NCI-H446 treated with DMSO at 0.1 percent for 48 hours (cell line): Measurements from ENCODE around the gene PDE10A.
"Not testable (repeated sequence)": the region's sequence is repeated elsewhere in the genome, so short reads cannot be mapped to it uniquely, and the experiment has no call there.

Experiments used
- DNase-seq: peaks from one replicate; lab custom pipeline; 2025; lab: John Stamatoyannopoulos, UW

Gene PDE10A

DNA sequence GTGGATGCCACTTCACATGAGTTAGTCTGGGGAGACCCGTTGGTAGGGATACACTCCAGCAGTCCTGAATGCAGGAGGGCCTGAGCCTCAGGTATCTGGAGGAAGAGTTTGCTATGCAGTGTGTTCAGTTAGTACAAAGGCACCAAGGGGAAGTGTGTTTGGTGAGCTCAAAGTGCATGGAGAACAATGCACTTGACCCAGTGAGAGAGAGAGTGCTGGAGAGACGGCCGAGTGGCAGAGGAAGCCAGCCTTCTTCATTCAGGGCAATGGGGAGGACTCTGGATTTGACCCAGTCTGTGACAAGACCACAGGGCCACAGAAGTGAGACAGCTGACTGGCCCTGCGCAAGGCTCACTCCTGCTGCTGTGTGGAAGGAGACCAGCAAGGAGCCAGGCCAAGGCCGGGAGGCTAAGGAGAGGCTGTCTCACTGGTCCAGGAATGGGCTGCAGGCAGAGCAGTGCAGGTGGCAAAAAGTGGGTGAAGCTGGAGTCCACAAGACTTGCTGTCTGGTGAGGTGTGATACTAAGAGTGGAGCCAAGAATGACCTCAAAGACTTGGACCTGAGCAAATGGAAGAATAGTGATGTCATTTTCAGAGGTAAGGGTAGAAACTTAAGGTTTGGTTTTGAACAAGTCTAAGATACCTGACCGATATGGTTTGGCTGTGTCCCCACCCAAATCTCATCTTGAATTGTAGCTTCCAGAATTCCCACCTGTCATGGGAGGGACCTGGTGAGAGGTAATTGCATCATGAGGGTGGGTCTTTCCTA lies 38.0 kb downstream of the PDE10A start:
- DNase-seq = no peak

DNA sequence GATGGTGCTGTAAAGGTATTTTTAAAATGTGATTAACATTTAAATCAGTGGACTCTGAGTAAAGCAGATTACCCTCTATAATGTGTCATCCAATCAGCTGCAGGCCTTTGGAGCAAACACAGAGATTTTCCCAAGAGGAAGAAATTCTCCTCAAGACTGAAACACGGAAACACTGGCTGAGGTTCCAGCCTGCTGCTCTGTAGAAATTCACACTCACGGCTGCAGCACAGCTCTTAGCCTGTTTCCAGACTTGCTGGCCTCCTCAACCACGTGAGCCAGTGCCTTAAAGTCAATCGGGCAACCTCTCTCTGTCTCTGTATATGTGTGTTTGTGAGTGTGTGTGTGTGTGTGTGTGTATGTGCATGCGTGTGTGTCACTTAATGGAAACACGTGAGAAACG lies 41.1 kb downstream of the PDE10A start:
- DNase-seq = no peak

DNA sequence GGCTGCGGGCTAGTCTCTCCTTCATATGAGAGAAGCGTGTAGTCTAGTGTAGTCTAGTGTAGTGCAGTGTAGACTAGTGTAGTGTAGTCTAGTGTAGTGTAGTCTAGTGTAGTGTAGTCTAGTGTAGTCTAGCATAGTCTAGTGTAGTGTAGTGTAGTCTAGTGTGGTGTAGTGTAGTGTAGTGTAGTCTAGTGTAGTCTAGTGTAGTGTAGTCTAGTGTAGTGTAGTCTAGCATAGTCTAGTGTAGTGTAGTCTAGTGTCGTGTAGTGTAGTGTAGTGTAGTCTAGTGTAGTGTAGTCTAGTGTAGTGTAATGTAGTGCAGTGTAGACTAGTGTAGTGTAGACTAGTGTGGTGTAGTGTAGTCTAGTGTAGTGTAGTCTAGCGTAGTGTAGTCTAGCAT lies 44.1 kb downstream of the PDE10A start:
- not testable (repeated sequence) for DNase-seq

DNA sequence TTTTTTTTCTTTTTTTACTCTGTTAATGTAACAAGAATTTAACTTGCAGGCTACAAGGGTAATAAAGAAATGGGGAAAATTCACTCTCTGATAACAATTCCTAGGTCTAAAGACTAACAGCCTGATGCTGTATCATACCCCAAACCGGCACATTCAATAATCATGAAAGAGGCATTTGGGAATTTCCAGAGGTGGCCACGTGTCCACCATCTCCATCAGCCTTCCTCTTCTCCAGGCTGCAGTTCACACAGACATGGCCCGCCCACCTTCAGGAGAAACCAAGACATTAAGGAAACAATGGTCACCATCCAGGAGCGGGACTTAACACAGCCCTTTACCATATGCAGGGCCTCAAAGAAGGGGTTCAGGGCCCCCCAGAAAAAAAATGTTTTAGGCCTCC lies 44.8 kb downstream of the PDE10A start:
- no peak for DNase-seq

DNA sequence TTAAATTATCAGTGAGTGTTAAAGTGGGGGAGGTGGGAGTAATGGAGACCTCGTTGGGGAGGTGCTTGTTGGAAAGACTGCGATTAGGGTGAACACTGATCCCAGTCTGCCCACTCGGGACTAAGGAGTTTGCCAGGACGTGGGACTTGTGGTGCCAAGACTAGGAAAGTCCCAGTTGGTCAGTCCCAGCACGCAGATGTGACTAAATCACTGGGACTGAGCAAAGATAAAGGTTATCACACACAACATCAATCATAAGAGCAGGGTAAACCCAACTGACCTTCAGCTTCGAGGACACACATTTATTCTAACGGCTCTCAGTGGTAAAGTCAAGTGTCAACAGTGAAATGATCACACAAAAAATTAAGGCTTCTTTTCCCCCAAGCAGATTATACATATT lies 45.5 kb downstream of the PDE10A start:
- no peak for DNase-seq

DNA sequence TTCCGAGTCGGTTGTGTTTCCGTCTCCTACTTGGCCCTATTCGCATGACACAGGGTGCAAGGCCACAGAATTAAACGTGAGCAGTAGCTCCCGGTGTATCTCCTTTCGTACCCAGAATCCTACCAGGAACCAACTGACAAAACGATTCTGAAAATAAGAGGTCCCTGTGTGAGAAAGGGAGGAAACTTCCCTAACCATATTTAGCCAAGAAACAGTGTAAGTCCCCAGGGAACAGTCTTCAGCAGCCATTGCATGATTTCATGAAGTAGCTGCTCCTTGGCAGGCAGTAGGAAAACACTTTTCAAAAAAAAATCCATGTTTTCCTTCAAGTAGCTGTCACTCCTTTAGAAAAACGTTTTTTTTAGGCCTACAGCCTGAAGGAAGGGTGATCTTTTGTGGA lies 46.9 kb downstream of the PDE10A start:
- no peak for DNase-seq

DNA sequence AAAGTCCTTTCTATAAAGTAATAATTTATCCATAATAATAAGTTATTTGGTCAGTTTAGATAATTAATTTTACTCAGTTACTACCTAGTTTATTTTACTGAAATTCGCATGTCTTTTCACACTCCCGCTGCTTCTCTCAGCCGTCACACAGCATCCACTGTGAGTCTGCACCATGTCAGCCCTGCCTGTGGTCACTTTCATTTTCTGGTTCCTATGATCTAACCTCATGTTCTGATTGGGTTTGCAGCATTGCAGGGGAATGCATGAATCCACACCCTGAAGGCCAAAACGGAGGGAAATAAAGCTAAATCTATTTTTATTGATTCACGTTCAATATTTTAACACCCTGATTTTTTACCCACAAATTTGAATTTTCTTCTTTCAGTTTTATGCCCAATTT lies 47.4 kb downstream of the PDE10A start:
- no peak for DNase-seq

DNA sequence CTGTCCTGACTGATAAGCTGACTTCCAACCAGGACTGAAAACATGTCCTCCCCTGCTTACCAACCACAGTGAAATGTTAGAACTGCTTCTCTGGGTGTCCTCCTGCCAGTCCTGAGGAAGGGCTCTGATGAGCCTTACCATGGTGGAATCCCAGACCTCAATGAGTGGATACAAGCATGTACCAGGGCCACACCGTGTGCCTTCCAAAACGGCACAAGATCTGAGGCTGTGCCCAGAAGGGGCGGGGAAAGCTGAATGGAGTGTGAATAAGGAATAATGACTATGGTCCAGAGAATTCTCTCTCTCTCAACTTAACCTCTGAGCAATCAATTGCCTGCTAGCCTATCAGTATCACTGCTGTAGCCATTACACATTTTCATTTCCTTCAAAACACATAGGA lies 51.7 kb downstream of the PDE10A start:
- DNase-seq = no peak

DNA sequence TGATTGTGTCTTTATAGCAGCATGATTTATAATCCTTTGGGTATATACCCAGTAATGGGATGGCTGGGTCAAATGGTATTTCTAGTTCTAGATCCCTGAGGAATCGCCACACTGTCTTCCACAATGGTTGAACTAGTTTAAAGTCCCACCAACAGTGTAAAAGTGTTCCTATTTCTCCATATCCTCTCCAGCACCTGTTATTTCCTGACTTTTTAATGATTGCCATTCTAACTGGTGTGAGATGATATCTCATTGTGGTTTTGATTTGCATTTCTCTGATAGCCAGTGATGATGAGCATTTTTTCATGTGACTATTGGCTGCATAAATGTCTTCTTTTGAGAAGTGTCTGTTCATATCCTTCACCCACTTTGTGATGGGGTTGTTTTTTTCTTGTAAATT lies 54.5 kb downstream of the PDE10A start:
- DNase-seq = not testable (repeated sequence)

DNA sequence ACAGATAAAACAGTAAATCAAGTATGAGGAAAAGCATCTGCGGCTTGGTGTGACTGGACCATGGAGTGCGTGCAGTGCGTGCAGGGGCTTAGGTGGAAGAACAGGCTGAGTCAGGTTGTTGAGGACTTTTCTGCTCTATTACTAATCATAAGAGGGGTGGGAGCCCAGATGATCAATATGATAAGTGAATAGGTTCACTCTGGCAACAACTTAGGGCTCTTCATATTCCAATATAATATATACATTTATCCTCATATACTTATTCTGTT lies 56.4 kb downstream of the PDE10A start:
- DNase-seq = no peak

DNA sequence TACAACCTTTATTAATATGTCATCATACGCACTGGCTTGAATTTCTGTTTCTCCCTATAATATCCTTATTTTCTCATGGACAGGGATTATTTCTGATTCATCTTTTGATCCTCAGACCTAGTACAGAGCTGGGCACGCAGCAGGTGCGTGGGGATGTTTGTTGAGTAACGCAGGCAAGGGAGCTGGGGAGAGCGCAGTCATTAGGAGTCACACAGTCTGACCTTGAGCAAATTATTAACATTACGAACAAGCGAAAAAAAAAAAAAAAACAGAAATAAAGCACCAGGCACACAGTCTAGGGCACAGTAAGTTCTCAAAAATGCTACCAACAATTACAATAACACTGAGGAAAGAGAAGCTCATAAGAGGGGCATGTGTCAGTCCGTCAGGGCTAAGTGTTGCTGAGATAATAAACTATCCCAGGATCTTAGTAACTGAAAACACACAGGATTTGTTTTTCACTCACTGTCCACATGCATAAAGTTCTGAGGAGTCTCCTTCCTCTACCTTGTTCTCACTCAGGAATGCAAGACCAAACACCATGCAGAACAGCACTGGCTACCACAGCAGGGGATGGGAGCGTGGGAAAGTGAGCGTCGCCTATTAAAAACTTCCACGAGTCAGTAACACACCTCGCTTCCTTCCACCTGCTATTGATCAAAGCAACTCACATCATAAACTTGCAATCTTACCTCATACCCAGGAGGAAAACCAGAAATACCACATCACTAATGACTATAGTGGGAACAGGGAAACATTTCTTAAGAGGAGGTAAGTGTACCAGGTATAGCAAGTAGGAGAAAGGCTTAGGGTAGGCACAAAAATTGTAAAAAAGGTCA lies 56.9 kb downstream of the PDE10A start:
- no peak for DNase-seq

DNA sequence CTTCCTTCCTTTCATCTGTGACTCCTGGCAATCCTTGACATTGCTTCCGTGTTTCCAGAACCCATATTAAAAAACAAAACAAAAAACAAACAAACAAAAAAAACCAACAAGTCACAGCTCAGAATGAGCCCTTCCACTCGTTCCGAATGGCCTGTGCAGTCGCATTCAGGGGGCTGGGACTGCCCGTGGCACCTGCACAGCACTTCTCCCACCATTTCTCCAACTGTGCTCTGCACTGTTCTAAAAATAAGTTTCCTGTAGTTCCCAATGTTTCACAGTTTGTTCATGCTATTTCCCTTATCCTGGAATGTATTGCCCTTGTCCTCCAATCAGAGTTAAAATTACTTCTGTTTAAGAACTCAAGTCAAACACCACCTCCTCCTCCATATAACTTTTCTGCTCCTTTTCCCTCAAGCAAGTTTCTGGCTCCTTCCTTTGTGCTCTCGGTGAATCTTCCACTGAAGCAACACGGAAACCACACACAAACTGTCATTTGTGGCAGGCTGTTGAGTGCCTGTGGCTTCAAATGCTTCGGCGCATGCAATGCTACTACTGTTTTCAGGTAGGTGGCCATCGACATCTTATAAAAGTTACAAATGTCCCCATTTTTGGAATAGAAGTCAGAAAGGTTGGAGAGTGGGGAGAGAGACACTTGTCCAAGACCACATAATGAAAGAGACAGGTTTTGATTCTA lies 57.7 kb downstream of the PDE10A start:
- DNase-seq = no peak

DNA sequence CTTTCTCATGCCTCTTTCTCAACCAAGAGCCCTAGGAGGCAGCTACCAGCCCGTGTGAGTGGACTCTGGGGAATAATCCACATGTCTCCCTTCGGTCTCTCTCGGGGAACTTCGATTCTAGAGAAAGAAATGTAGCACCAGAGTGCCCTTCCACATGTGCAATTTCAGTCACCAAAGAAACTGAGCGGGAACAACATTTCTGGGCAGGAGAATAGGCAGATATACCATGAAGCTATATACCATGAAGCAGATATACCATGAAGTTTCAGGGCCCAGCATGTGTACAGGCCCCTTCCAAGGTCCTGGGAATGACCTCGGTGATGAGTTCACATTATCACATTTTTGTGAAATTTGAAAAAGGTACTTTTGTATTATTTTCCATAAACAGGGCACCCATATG lies 60.8 kb downstream of the PDE10A start:
- DNase-seq = no peak

DNA sequence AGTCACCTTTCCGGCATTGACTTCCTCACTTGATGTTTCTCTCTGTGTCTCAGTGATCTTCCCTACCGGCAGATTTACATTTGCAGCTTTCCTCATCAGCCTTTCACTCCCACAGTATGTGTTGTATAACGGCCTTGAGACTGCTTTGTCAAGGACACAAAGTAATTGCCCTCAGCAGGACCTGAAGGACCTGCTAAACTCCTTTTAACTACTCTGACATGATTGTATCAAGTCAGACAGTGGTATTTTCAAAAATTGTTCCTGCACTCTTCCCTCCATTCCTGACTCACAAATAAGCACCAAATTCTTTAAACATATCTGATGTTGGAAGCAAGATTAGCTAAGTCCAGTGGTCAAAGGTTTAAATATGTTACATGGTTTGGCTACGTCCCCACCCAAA lies 62.4 kb downstream of the PDE10A start:
- DNase-seq = no peak

DNA sequence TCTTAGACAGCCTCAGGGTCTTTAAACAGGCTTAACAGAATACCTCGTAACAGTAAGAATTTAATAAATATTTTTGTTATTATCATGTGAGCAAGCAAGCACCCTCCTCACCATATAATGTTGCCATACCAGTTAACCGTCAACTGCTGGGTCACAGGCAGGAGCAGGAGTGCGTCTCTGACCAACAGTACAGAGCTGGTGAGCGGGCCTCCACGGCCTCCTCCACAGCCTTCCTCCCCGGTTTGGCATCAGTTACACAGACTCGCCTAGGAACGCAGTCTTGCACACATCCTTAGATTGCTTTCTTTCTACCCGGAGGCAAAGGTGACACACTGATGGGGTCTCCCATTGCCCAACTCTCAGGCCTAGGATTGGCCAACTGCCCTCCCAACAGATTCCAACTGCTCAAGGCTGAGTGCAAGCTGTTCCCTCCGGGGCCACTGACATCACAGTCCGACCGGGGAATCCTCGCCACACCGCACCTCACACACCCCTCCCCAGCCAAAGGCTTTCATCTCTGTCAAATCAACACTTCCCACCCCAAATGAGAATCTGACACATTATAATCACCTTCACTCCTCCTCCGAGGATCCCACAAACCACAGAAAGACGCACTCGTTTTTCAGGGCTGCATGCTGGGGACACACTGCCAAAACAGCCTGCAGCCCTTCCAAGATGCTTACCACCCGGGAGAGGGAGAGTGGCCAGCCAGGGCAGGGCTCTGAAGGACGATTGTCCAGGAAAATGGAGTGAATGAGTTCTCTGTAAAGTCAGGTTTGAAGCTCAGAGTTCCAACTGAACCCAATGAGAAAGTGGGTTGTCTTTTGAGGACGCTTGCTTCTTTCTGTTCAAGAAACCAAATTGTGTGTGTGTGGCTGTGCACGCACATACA lies 63.2 kb downstream of the PDE10A start:
- DNase-seq = no peak

DNA sequence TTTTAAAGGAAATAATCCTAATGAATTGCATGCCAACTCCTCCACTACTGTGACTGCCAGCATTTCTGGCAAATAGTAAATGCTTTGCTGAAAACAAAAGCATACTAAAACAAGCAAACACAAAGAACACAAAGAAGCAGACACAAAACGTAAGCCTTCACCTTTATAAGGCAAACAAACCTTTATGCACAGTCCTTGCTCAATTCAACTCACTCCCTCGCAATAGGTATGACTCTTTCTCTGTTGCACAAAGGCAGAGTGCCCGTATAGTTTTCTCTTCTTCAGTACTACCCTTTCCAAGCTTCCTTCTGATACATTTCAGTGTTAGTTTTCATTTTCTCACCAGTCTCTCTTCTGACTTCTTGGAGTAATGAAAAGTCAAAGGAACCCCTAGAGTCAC lies 63.9 kb downstream of the PDE10A start:
- no peak for DNase-seq

DNA sequence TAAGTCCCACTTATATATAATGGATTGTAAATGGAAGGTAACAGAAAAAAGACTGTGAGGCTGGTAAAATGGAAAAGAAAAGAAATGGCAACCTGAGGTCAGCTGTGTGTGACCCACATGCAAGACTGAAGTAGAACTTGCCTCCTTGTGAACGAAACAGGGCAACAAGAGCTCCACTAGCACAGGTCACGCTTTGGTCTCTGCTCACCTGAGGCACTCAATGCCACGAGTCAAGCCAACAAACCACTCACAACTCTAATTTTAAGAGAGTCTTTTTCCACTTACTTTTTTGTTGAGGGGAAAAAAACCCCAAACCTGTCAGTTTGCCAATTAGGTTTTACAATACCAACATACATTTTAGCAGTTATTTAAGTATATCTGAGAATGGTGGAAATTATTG lies 65.2 kb downstream of the PDE10A start:
- no peak for DNase-seq

DNA sequence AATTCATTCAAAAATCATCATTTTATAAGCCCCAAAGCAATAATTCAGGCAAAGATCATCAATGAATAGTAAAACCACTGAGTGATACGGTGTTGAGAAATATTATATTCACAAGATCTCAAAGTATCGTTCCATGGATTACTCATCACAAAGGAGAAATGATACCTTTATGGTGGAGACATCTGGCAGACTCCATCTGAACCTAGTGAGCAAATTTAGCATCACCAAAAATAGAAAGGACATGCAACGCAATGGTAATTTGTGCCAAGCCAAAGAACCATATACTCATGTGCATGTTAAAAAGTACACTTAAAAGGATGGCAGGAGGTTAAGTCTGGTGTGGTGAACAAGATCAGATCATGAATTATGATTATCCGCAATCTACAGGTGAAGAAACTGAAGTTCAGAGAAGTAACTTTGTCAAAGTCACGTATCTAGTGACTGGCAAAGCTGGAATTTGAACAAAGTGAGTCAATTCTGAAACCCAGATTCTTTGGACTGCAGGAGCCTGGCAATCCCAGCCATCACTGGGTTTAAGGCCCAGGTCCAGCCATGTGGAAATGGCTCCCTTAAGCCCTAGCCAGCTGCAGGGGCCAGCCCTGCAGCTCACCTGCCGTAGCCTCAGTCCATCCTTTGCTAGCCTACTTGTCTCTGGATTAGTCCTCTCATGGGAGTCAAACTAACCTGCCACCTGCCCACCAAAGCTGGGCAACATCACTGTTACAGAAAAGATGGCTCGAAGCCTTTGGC lies 68.3 kb downstream of the PDE10A start:
- no peak for DNase-seq

DNA sequence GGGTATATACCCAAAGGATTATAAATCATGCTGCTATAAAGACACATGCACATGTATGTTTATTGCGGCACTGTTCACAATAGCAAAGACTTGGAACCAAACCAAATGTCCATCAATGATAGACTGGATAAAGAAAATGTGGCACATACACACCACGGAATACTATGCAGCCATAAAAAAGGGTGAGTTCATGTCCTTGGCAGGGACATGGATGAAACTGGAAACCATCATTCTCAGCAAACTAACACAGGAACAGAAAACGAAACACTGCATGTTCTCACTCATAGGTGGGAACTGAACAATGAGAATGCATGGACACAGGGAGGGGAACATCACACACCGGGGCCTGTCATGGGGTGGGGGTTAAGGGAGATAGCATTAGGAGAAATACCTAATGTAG lies 70.1 kb downstream of the PDE10A start:
- DNase-seq = not testable (repeated sequence)

DNA sequence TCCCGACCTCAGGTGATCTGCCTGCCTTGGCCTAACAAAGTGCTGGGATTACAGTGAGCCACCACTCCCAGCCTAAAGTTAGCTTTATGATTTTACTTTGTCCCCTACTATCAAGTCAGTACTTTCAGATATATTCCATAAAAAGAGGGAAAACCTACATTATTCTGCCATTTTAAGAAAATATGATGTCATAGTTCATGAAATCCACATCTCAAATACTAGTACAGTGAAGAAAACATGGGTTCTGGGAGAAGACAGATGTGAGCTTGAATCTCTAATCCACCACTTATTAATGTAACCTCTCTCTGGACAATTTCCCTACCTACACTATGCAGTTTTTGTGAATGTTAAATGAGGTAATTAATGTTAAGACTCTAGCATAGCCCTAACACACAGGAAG lies 74.5 kb downstream of the PDE10A start:
- DNase-seq = no peak

DNA sequence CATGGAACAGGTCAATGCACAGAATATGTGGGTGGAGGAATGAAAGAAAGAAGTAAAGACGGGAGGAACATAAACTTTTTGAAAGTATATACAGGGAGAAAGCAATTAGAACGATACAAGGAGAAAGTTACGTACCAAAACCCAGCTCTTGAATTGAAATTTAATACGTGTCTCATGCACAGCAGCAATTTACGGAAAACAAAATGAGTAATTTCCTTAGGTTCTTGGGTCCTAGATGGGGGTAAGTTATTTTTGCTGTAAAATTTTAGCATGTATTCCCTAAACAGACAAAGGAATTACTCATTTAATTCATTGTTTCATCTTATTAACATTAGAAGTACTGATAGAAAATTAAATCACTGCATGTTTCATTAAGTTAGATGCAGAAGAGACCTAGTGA lies 75.8 kb downstream of the PDE10A start:
- no peak for DNase-seq
